ENCODE data around the gene TRIM25.
"Not testable (repeated sequence)": the region's sequence is repeated elsewhere in the genome, so short reads cannot be mapped to it uniquely, and the experiment has no call there.

The TRIM25 gene

GRCh38 chr17:56913867-56914580 lies at the start of gene TRIM25:
Gene TRIM25, minus strand, starts transcription at chr17:56914049. Its CDS starts 61 bp downstream, at chr17:56913988.
- peak; percentile 50 for DNase-seq

- DNase-seq: peak; percentile 67
Observed at GRCh38 chr17:56960596-56961538, 47.0 kb upstream of the TRIM25 start, which contains the start of gene COIL. Gene COIL, minus strand, starts transcription at chr17:56961050. Its CDS starts 31 bp downstream, at chr17:56961019.

- DNase-seq: no peak
Observed at GRCh38 chr17:56956992-56957391, 43.1 kb upstream of the TRIM25 start.

GRCh38 chr17:56949595-56949994 lies 35.7 kb upstream of the TRIM25 start:
- DNase-seq: no peak

- DNase-seq: no peak
Observed at GRCh38 chr17:56948491-56948890, 34.6 kb upstream of the TRIM25 start.

- DNase-seq: no peak
Observed at GRCh38 chr17:56947741-56948140, 33.9 kb upstream of the TRIM25 start.

GRCh38 chr17:56945938-56946505 lies 32.2 kb upstream of the TRIM25 start:
- no peak for DNase-seq

- DNase-seq: no peak
Observed at GRCh38 chr17:56943505-56944125, 29.8 kb upstream of the TRIM25 start.

- DNase-seq: peak; percentile 33
Observed at GRCh38 chr17:56939869-56940484, 26.1 kb upstream of the TRIM25 start.

GRCh38 chr17:56938206-56938605 lies 24.4 kb upstream of the TRIM25 start:
- DNase-seq: not testable (repeated sequence)

GRCh38 chr17:56937687-56938086 lies 23.8 kb upstream of the TRIM25 start:
- DNase-seq: no peak

GRCh38 chr17:56936697-56937322 lies 23.0 kb upstream of the TRIM25 start:
- no peak for DNase-seq

- DNase-seq: no peak
Observed at GRCh38 chr17:56935461-56935860, 21.6 kb upstream of the TRIM25 start.

GRCh38 chr17:56934280-56934679 lies 20.4 kb upstream of the TRIM25 start:
- DNase-seq: no peak

- no peak for DNase-seq
Observed at GRCh38 chr17:56933868-56934267, 20.0 kb upstream of the TRIM25 start.

- no peak for DNase-seq
Observed at GRCh38 chr17:56933151-56933745, 19.4 kb upstream of the TRIM25 start.

GRCh38 chr17:56930739-56931337 lies 17.0 kb upstream of the TRIM25 start:
- no peak for DNase-seq

- DNase-seq: no peak
Observed at GRCh38 chr17:56929362-56929969, 15.6 kb upstream of the TRIM25 start.

- no peak for DNase-seq
Observed at GRCh38 chr17:56928586-56928985, 14.7 kb upstream of the TRIM25 start.

GRCh38 chr17:56926704-56927103 lies 12.9 kb upstream of the TRIM25 start:
- DNase-seq: no peak

GRCh38 chr17:56926270-56926669 lies 12.4 kb upstream of the TRIM25 start:
- DNase-seq: no peak
